ENCODE data around the gene SYT13. TPM values are rescaled to one million over a fixed set of nuclear protein-coding genes. Genes with fewer than 3 reads are reported as not detected.

SYT13 gene
- total and polyA plus RNA-seq, 2 of the 4 experiments (the other 2 are of a cell fraction): not detected

DNA sequence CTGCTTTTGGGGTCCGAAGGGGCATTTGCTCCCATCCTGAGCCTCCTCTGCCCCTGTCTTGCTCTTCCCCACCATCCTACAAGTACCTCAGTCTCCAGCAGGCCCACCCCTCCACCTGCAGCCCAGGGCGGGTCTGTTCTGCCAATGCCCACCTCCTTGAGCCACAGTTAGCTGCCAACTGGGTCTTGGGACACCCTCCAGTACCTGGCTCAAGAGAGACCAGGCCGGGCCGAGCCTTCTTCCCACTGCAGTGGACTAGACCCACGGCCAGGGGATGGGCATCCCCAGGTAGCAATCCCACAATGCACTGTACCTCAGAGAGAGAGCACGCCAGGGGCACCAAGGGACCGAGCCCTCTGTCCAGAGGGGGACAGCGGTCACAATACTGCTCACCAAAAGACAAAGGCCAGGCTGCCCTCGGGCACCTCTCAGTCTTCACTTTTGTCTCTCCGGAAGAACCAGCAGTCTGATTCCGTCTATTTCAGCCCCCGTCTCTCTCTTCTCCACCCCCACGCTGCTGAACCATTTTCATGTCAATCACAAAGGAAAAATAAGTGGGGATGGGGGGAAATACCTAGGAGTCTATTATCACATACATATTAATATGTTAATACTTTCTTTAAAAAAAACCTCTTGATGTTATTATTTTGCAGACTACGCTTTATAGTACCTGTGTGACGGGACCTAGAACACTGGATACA, 51.7 kb downstream of the SYT13 start:
- ATAC-seq (ENCODE audit: low read depth) (no peak), DNase-seq (no peak)
- dilution Hi-C loops (cut with HindIII; ENCODE audit: low sequenced_read_pairs, unreplicated experiment) (no loop called here), intact Hi-C loops (cut with micrococcal nuclease) (no loop called here), in situ Hi-C loops (cut with MboI; ENCODE audit: low sequenced_read_pairs) (no loop called here)
- BruUV-seq (replicated peaks): no TSS peak
- Histone ChIP-seq H3K4ac (ENCODE audit: low read depth, low read length) (no peak overlapping the region), H3K9me1 (ENCODE audit: insufficient read depth, low read length) (no peaks in the 10 kb centered on the region), H2BK5ac (ENCODE audit: low read depth, low read length, poor library complexity, severe bottlenecking) (no peak overlapping the region), H3K27me3 (ENCODE audit: control insufficient read depth, insufficient read depth, low read length) (peaks cover 15% of the 10 kb centered on the region; the same call in 1 of the 2 replicates), H4K8ac (ENCODE audit: low read depth in 2 of 2, low read length in 2 of 2) (no peak overlapping the region), H3K18ac (ENCODE audit: low read depth, low read length) (no peak overlapping the region), H2BK120ac (ENCODE audit: low read depth, low read length) (no peak overlapping the region), H3K9ac (ENCODE audit: low read depth, low read length) (no peak overlapping the region), H2BK20ac (ENCODE audit: low read depth, low read length) (no peak overlapping the region), H3K14ac (replicated peaks; ENCODE audit: low read depth, low read length) (no peak overlapping the region), H3K4me1 (ENCODE audit: control insufficient read depth, insufficient read depth, low read length) (no peaks in the 10 kb centered on the region), H4K91ac (ENCODE audit: insufficient read depth, low read depth, low read length) (no peak overlapping the region), H3K23ac (ENCODE audit: low read depth, low read length) (no peak overlapping the region), H2AFZ (replicated peaks; ENCODE audit: low read length, poor library complexity) (no peak overlapping the region), H2AK5ac (ENCODE audit: low read depth, low read length) (no peak overlapping the region), H3K4me3 (ENCODE audit: insufficient read depth, low read depth, low read length) (no peak overlapping the region), H4K5ac (ENCODE audit: low read depth, low read length) (no peak overlapping the region), H2AK9ac (replicated peaks; ENCODE audit: low read depth, low read length, poor library complexity) (no peak overlapping the region), H4K20me1 (ENCODE audit: insufficient read depth, low read length) (no peaks in the 10 kb centered on the region), H3K4me2 (ENCODE audit: low read depth, low read length) (no peak overlapping the region), H3K56ac (ENCODE audit: extremely low read depth, insufficient read depth, low read length) (no peak overlapping the region), H3K36me3 (ENCODE audit: control insufficient read depth, insufficient read depth, low read length) (no peaks in the 10 kb centered on the region), H3K9me3 (ENCODE audit: control insufficient read depth, insufficient read depth, low read length) (no peaks in the 10 kb centered on the region), H3K27ac (ENCODE audit: insufficient read depth, low read length) (no peak overlapping the region), H3K79me1 (ENCODE audit: low read depth in 1 of 2, low read length in 2 of 2) (no peaks in the 10 kb centered on the region), H2BK15ac (ENCODE audit: low read depth, low read length) (no peak overlapping the region)
- no peak for TF ChIP-seq MAZ (IDR thresholded peaks at IDR 0.05; ENCODE audit: borderline replicate concordance, low read depth, low read length)
- TF ChIP-seq, protein P1, sequence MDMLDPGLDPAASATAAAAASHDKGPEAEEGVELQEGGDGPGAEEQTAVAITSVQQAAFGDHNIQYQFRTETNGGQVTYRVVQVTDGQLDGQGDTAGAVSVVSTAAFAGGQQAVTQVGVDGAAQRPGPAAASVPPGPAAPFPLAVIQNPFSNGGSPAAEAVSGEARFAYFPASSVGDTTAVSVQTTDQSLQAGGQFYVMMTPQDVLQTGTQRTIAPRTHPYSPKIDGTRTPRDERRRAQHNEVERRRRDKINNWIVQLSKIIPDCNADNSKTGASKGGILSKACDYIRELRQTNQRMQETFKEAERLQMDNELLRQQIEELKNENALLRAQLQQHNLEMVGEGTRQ (IDR thresholded peaks at IDR 0.05; ENCODE audit: low read depth, low read length): no peak
- 80% methylated on average over 4 of the region's 15 CpGs; no CpG with 5 or more reads in 1 of the 2 experiments for WGBS, 2 experiments (ENCODE audit: extremely low coverage in 2 of 2, insufficient read length in 1 of 2)
- CTCF ChIA-PET: interaction anchor here (1.0 to 1.2 kb wide), 2 partner anchors 10 to 13 kb away, joined by 3 read pairs; no protein-coding TSS in a partner anchor
- POLR2A ChIA-PET (ENCODE audit: unreplicated experiment): no interaction called here
